Stimulated activated CD4-positive, alpha-beta T cell treated with anti-CD3 and anti-CD28 coated beads, Interleukin-15, amount 100 ng/mL, for 24 hours (primary cell): ENCODE results near the gene TRPM7.

ENCODE experiments used
- DNase-seq: peaks from one replicate; pipeline ENCODE4 v3.0.0-alpha.2; 2020

The TRPM7 gene

DNA sequence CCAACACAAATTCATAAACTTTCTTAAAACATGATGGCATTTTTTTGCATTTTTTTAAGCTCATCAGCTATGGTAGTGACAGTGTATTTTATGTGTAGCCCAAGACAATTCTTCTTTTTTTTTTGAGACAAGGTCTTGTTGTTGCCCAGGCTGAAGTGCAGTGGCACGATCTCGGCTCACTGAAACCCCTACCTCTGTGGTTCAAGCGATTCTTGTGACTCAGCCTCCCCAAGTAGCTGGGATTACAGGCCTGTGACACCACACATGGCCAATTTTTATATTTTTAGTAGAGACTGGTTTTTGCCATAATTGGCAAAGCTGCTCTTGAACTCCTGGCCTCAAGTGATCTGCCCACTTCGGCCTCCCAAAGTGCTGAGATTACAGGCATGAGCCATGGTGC lies 122.8 kb downstream of the TRPM7 start:
- no peak for DNase-seq

DNA sequence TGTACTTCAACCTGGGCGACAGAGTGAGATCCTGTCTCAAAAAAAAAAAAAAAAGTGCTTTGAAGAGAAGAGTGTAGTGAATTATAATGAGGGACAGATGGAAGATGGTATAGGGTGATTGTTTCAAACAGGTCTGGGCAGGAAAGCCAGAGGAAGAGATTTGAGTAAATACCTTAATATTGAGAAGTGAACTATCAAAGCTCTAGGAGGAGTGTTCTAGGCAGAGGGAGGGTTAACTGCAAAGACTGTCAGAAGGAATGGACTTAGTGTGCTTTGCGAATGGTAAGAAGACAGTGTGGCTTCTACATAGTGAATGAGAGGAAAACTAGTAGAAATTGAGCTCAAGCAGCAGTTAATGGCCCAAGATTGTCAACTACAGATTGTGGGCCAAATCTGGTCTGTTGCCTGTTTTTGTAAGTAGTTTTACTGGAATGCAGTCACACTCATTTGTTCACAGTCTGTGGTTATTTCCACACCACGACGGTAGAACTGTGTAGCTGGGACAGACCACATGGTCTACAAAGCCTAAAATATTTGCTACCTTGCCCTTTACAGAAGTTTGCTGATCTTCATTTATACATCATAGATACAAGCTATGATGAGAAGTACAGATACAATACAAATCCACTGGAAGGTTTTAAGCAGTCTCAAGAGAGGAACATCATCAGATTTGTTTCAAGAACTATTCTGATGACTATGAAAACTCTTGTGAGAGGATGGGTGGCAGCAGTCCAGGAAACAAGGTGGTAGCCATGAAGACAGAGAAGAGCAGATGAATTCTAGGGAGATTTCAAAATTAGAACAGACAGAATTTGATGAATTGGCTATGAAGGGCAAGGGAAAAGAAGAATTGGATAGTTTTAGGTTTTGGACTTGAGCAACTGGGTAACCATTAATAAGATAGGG lies 123.6 kb downstream of the TRPM7 start:
- no peak for DNase-seq

DNA sequence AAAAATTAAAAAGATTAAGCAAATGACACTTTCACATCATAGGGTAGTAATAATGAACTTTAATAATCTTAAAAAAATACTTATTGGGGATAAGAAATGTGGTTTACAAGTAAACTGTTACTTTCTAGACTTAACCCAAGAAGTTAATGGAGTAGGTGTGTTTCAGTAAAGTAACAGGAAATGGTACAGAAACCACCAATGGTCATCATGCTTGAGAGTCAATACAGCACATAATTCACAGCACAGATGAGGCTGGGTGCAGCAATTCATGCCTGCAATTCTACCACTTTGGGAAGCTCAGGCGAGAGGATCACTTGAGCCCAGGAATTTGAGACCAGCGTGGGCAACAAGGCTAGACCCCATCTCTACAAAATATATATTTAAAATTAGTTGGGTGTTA lies 128.6 kb downstream of the TRPM7 start:
- DNase-seq = no peak

DNA sequence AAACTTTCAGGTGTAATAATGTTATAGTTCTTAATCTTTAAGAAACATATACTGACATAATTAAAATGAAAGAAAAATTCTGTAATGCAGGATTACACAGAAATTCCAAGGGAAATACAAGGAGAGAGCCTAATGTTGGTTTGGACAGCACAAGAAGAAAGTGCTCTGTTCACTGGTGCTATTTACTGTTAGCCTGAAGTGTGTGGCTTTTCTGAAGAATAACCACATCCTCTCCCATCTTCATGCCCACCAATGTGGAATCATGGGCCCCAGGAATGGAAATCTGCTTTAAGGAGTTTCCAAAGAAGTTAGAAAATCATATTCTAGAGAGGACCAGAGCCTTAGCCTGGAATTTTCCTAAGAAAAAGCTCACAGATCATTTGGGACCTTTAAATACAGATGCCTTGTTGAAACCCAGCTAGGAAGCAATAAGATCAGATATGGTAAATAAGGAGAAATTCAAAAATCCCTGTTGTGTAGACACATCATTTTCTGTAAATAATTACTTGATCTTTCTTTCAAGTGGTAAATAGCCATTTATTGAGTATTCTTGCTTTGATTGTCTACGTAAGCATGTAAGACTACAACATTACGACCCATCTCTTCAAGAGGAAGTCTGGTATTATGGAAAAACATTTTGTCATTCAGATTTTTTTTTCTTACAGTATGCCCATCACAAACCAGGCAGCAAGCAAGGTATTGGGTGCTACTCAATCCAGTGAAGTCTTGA lies 129.8 kb downstream of the TRPM7 start:
- no peak for DNase-seq

DNA sequence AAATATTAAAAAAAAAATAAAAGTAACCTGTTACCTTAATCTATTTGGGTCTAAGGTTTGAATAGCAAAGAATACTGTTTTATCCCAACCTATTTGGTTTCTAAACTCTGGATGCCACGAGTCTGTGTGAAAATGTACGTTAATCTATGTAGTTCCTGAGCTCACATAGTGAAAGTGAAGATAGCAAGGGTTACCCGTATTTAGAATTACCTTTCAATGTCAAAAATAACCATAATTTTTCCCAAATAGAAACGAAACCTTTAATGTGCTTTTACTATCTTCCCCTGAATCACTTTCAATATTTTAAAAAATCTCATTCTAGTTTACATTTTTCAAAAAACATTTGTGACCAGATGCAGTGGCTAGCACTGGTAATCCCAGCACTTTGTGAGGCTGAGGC lies 134.4 kb downstream of the TRPM7 start:
- DNase-seq = no peak

DNA sequence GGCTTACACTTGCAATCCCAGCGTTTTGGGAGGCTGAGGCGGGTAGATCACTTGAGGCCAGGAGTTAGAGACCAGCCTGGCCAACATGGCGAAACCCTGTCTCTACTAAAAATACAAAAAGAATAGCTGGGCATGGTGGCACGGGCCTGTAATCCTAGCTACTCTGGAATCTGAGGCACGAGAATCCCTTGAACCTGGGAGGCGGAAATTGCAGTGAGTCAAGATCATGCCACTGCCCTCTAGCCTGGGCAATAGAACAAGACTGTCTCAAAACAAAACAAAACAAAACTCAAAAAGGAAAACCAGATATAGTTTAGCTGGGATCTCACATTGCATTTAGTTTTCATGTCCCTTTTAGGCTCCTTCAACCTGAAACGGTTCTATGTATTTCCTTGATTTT lies 137.3 kb downstream of the TRPM7 start:
- DNase-seq = no peak

DNA sequence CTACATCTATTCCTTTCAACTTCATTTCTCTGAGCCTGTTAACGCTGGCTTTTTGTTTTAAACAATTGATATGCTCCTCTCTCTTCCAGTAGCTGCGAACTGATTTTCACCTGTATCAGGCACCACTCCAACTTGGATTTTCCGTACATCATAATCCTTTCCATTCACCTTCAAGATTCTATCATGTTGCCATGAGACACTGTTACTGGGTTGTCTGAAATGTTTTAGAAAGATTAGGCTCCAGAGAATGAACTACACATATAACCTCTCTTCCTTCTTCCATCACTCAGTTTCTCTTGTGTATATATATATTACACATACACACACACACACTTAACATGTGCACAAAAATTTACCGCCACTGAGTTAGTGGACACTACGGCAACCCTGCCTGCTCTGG lies 140.0 kb downstream of the TRPM7 start, which contains the start of gene USP50:
Gene USP50 (minus strand): TSS at position 101 of the 400 bp plus-strand sequence. CDS start 141 bp downstream, outside the sequence.
- no peak for DNase-seq

DNA sequence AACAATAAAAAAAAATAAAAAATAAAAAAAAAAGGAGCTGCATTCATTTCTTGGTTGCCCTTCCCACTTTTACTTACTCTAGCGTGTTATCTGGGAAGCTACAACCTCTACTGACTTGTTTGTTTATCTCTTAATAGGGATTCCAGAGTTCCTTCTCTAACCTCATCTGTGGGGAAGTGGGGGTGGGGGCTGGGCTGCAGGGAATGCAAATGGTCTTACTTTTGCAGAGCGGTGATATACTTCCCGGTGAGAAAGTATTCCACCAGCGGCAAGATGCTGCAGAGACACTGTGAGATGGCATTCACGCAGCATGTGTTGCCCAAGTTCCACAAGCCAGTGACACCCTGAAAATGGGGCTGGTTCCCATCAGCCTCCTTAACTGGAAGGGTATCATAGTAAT lies 142.2 kb downstream of the TRPM7 start:
- DNase-seq = no peak

DNA sequence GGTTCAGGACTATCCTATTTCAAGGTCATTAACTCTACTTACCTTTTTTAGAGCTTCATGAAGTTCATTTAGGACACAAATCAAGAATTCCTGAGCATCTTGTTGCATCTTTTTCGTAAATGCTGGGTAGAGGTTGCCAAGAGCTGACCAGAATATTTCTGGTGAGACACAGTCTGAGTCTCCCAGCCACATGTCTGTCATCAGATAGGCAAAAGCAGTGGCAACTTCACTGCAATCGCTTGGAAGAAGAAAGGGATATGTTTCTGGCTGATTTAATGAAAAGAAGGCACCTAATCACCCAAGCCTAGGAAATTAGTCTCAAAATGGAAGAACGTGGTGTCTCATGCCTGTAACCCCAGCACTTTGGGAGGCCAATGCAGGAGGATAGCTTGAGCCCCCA lies 143.0 kb downstream of the TRPM7 start:
- no peak for DNase-seq

DNA sequence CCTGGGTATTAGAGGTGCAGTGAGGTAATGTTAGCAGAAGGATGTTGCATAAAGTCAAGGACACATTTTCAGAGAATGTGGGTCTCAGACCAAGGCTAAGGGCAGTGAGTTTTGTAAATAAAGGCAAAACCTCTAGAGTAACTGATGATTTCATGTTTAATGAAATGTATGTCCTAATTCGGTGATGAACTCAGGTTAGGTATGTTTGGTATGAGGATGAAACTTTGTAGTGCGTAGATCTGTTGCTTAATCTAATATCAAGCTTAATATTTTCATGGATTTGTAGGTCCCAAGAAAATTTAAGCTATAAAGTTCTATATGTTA lies 143.7 kb downstream of the TRPM7 start:
- DNase-seq = no peak

DNA sequence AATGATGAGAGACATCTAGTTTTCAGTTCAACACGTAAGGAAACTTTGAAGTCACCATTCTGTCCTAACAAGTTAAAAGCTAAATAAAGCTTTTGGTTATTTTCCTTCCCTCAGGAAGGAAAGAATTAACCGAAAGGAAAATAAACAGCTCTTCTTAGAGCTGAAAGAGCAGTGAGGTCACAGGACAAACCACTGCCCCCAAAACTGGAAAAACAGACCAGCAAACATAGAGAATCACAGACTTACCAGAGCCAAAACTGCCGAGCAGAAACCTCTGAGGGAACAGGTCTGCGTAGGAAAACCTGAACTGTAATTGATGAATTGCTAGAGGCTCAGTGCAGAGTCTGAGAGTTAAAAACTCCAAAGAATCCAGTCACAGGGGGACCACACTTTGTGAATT lies 154.8 kb downstream of the TRPM7 start:
- no peak for DNase-seq

DNA sequence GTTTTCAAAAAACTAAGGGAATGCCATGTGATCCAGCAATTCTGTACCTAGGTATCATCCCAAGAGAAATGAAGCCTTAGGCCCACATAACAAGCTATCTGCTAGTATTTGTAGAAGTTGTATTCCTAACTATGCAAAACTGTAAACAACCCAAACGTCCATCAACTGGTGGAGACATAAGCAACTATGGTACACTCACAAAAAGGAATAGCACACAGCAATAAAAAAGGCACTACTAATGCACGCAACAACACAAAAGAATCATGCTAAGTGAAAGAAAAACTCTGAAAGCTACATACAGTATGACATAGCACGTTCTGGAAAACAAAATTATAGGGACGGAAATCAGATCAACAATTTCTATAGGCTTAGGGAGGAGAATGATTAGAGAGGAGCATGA lies 155.4 kb downstream of the TRPM7 start:
- DNase-seq = no peak

DNA sequence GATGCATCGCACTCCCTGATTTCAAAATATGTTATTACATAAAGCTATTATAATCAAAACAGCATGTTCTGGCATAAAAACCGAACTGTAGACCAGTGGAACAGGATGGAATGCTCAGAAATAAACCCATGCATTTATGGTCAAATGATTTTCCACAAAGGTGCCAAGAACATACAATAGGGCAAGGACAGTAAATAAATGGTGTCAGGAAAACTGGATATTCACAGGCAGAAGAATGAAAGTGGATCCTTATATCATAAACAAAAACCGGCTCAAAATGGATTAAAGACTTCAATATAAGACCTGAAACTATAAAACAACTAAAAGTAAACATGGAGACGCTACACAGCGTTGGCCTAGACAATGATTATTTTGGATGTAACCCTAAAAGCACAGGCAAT lies 162.7 kb downstream of the TRPM7 start:
- no peak for DNase-seq

DNA sequence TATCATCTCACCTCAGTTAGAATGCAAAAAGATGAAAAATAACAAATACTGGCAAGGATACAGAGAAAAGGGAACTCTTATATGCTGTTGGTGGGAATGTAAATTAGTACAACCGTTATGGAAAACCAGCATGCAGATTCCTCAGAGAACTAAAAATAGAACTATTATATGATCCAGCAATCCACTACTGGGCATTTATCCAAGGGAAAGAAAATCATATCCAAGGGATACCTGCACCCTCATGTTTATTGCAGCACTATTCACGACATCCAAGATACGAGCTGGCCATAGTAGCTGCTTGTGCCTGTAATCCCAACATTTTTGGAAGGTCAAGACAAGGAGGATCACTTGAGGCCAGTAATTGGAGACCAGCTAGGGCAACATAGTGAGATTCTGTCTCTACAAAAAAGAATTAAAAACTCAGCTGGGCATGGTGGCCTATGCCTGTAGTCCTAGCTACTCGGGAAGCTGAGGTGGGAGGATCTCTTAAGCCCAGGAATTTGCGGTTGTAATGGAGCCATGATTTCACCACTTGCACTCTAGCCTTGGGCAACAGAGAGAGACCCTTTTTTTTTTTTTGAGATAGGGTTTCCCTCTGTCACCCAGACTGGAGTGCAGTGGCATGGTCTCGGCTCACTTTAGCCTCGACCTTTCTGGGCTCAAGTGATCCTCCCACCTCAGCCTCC lies 166.7 kb downstream of the TRPM7 start:
- no peak for DNase-seq

DNA sequence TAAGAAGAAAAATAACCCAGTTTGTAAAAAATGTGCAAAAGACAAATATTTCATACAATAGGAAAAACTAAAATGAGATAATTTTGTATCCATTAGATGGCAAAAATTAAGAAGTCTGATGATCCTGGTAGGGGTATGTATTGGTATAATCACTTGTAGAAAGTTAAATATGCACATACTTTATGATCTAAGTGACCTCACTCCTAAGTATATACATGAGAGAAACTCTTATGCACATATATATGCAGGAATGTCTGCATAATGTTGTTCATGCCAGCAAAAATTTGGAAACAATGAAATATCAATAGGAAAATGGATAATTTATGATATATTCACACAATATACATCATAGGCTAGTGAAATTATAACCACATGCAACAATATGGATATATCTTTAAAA lies 173.6 kb downstream of the TRPM7 start:
- no peak for DNase-seq
